ENCODE measurements around the gene IQGAP2.

The IQGAP2 gene

DNA sequence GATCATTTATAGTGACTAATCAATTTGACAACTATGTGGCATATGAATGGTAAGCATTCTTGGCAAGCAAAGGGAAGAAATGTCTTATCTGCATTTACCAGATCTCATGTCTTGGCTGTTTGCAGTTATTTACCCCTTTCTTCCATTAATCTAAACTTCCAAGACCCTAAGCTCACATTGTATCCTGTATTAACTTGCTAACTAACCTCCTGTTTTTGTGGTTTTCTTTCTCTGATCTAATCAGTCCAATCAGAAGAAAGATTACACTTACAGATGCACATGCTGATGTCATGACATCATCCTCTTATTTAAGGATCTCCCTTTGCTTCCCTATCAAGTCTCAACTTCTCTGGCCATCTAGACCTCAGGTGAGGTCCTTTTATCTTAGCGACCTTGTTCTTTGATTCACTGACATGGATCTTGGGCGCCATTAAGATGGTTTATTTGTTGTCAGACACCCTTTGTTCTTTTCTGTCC lies 124.6 kb downstream of the IQGAP2 start:
- H3F3A ChIP-seq (ENCODE audit: control insufficient read depth, insufficient read depth), result no peaks in the 10 kb centered on the region
- peaks cover 20% of the 10 kb centered on the region for H3K79me2 ChIP-seq (ENCODE audit: control insufficient read depth, low read length)
- no peak for TF ChIP-seq EZH2phosphoT487 (IDR thresholded peaks at IDR 0.05; ENCODE audit: borderline replicate concordance, low read length)
- TF ChIP-seq, protein P1, sequence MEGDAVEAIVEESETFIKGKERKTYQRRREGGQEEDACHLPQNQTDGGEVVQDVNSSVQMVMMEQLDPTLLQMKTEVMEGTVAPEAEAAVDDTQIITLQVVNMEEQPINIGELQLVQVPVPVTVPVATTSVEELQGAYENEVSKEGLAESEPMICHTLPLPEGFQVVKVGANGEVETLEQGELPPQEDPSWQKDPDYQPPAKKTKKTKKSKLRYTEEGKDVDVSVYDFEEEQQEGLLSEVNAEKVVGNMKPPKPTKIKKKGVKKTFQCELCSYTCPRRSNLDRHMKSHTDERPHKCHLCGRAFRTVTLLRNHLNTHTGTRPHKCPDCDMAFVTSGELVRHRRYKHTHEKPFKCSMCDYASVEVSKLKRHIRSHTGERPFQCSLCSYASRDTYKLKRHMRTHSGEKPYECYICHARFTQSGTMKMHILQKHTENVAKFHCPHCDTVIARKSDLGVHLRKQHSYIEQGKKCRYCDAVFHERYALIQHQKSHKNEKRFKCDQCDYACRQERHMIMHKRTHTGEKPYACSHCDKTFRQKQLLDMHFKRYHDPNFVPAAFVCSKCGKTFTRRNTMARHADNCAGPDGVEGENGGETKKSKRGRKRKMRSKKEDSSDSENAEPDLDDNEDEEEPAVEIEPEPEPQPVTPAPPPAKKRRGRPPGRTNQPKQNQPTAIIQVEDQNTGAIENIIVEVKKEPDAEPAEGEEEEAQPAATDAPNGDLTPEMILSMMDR (IDR thresholded peaks at IDR 0.05; ENCODE audit: low read depth, low read length, poor library complexity, severe bottlenecking), result no peak
- no peak overlapping the region for H3K4me3 ChIP-seq (ENCODE audit: low read length)
- no peak overlapping the region for H3K4me2 ChIP-seq (ENCODE audit: low read length)
- H3K9me3 ChIP-seq (ENCODE audit: control insufficient read depth, insufficient read depth, low read length), result no peaks in the 10 kb centered on the region
- no peaks in the 10 kb centered on the region; the same call in 1 of the 2 replicates for H4K20me1 ChIP-seq (ENCODE audit: control insufficient read depth, insufficient read depth, low read depth, low read length)
- no peaks in the 10 kb centered on the region for H3K36me3 ChIP-seq (ENCODE audit: control insufficient read depth, low read length)
- no peaks in the 10 kb centered on the region for H3K27me3 ChIP-seq (ENCODE audit: control insufficient read depth, low read length)
- H3K27ac ChIP-seq (ENCODE audit: low read depth, low read length), result no peak overlapping the region
- 0 out of 2 replicates have a peak, but pooled peaks cover 3% of the 10 kb centered on the region for H3K4me1 ChIP-seq (ENCODE audit: control insufficient read depth, low read length)
- no peaks in the 10 kb centered on the region for H3K9me2 ChIP-seq (replicated peaks; ENCODE audit: control insufficient read depth, low read length)

DNA sequence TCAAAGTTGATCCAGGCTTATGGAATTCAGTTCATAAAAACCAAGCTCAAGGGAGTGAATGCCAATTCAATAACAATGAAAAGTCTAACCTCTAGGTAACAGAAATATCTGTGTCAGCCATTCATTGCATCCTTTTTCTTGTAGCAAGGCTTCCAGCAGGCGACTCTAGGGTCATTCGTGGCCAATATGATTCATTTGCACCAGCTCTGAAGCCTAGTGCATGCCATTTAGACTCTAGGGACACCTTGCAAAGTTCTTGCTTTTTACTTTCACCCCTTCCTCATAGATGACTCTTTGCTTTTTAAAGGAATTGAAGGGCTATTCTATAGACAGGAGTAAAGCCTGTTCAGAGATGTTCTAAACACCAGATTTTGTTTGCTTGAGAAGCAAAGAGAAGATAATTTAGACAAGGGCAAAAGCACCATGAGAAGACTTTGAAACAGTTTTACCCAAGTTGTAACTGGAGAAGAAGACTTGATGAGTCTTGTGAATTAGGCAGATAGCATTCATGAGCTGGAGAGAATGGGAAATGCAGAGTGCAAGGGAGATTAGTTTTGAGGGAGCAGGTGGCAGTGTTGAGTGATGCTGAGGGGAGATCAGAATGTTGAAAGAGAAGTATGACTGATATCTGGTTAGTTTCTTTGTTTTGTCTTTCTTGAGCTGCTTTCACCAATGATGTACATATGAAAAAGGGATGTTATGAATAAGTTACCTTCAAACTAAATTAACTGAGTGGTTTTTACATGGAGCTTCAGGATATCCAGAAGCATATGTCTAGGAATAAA lies 125.7 kb downstream of the IQGAP2 start:
- Histone ChIP-seq H3K9me3 (ENCODE audit: control insufficient read depth, insufficient read depth, low read length) (no peaks in the 10 kb centered on the region), H3K27ac (ENCODE audit: low read depth, low read length) (no peak overlapping the region), H3K4me2 (ENCODE audit: low read length) (no peak overlapping the region), H3F3A (ENCODE audit: control insufficient read depth, insufficient read depth) (no peaks in the 10 kb centered on the region), H3K36me3 (ENCODE audit: control insufficient read depth, low read length) (no peaks in the 10 kb centered on the region), H3K4me1 (ENCODE audit: control insufficient read depth, low read length) (0 out of 2 replicates have a peak, but pooled peaks cover 3% of the 10 kb centered on the region), H3K4me3 (ENCODE audit: low read length) (no peak overlapping the region), H3K27me3 (ENCODE audit: control insufficient read depth, low read length) (no peaks in the 10 kb centered on the region), H3K79me2 (ENCODE audit: control insufficient read depth, low read length) (peaks cover 16% of the 10 kb centered on the region), H3K9me2 (replicated peaks; ENCODE audit: control insufficient read depth, low read length) (no peaks in the 10 kb centered on the region), H4K20me1 (ENCODE audit: control insufficient read depth, insufficient read depth, low read depth, low read length) (no peaks in the 10 kb centered on the region; the same call in 1 of the 2 replicates)
- no peak for TF ChIP-seq EZH2phosphoT487 (IDR thresholded peaks at IDR 0.05; ENCODE audit: borderline replicate concordance, low read length)
- TF ChIP-seq, protein P1 (IDR thresholded peaks at IDR 0.05; ENCODE audit: low read depth, low read length, poor library complexity, severe bottlenecking), result no peak

DNA sequence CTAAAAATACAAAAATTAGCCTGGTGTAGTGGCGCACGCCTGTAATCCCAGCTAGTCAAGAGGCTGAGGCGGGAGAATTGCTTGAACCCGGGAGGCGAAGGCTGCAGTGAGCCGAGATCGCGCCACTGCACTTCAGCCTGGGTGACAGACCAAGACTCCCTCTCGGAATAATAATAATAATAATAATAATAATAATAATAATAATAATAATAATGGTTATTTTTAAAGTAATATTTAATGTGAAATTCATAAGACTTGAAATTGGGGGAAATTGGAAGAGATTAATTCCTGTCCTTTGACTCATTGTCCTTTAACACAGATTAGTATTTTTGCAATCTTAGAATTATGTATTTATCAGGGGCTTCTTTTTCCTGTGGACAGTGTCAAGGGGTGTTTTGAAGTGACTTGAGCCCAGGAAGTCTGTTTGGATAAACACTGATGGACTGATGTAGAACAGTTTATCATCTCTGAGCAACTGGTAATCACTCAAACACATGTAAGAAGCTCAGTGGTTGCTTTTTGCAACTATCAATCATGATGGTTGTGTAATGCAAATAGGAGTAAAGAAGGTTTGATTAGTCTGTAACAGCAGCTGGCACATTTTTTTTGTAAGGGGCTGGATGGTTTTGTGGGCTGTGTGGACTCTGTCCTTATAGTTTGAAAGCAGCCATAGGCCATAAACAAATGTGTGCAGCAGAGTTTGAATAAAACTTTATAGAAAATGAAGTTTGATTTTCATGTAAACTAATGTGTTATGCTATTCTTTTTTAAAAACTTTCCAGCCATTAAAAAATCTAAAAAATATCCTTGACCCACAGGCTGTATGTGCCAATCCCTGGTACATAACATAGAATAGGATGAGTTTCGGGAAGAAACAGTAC lies 126.6 kb downstream of the IQGAP2 start:
- no peak for TF ChIP-seq EZH2phosphoT487 (IDR thresholded peaks at IDR 0.05; ENCODE audit: borderline replicate concordance, low read length)
- TF ChIP-seq, protein P1 (IDR thresholded peaks at IDR 0.05; ENCODE audit: low read depth, low read length, poor library complexity, severe bottlenecking), result no peak
- Histone ChIP-seq H3K27me3 (ENCODE audit: control insufficient read depth, low read length) (no peaks in the 10 kb centered on the region), H3F3A (ENCODE audit: control insufficient read depth, insufficient read depth) (no peaks in the 10 kb centered on the region), H3K79me2 (ENCODE audit: control insufficient read depth, low read length) (peaks cover 11% of the 10 kb centered on the region), H3K9me3 (ENCODE audit: control insufficient read depth, insufficient read depth, low read length) (no peaks in the 10 kb centered on the region), H3K4me2 (ENCODE audit: low read length) (no peak overlapping the region), H3K27ac (ENCODE audit: low read depth, low read length) (no peak overlapping the region), H3K9me2 (replicated peaks; ENCODE audit: control insufficient read depth, low read length) (no peaks in the 10 kb centered on the region), H4K20me1 (ENCODE audit: control insufficient read depth, insufficient read depth, low read depth, low read length) (no peaks in the 10 kb centered on the region), H3K36me3 (ENCODE audit: control insufficient read depth, low read length) (no peaks in the 10 kb centered on the region), H3K4me1 (ENCODE audit: control insufficient read depth, low read length) (0 out of 2 replicates have a peak, but pooled peaks cover 3% of the 10 kb centered on the region), H3K4me3 (ENCODE audit: low read length) (no peak overlapping the region)

Measured in DOHH2 (cell line).